OCI-LY7 (cell line): ENCODE data around the gene MTFP1. TPM values are rescaled to one million over a fixed set of nuclear protein-coding genes. Genes with fewer than 3 reads are reported as not detected.

Experiments used
- BruUV-seq: library from RNA; stranded (reverse); fragments of 400-500 nt; replicated peaks from 2 replicates; lab custom pipeline; 2021; lab: Mats Ljungman, UMichigan
- CTCF ChIA-PET: fragments of 300-600 bp; sonication (Branson Sonifier 250); formaldehyde crosslinking; loops from one replicate; lab custom pipeline; 2022; ENCODE audit warnings: antibody characterized with exemption; ENCODE audit not compliant: unreplicated experiment; lab: Charles Lee
- POLR2A ChIA-PET: fragments of 300-600 bp; sonication (Branson Sonifier 250); formaldehyde crosslinking; loops from one replicate; lab custom pipeline; 2022; ENCODE audit warnings: antibody characterized with exemption; lab: Charles Lee
- DNase-seq: peaks from one replicate; pipeline ENCODE4 v3.0.0-alpha.2; 2015; ENCODE audit warnings: low spot score
- H2AFZ ChIP-seq: fragments of 200-600 bp; sonication (generic), shearing (Covaris generic); 2 replicates; pipeline ENCODE4 v1.6.1; 2014; ENCODE audit warnings: mild to moderate bottlenecking, antibody characterized with exemption, low read length, moderate library complexity
- H3K27ac ChIP-seq: fragments of 200-600 bp; sonication (generic); 2 replicates; pipeline ENCODE4 v1.5.1; 2014; ENCODE audit warnings: mixed run types, low read depth, mild to moderate bottlenecking, moderate library complexity, low read length, inconsistent platforms; ENCODE audit not compliant: poor library complexity, severe bottlenecking
- H3K36me3 ChIP-seq: fragments of 200-600 bp; sonication (generic); 2 replicates; pipeline ENCODE4 v1.6.1; 2014; ENCODE audit warnings: mild to moderate bottlenecking, antibody characterized with exemption, low read length, moderate library complexity, mixed read lengths; ENCODE audit not compliant: insufficient read depth
- H3K4me1 ChIP-seq: fragments of 200-600 bp; sonication (generic); 2 replicates; pipeline ENCODE4 v1.5.1; 2014; ENCODE audit warnings: mild to moderate bottlenecking, low read length; ENCODE audit not compliant: insufficient read depth, poor library complexity, severe bottlenecking
- H3K4me2 ChIP-seq: fragments of 200-600 bp; sonication (generic); 2 replicates; pipeline ENCODE4 v1.6.1; 2014; ENCODE audit warnings: mild to moderate bottlenecking, low read length
- H3K4me3 ChIP-seq: fragments of 200-600 bp; sonication (generic); 2 replicates; pipeline ENCODE4 v1.5.1; 2014; ENCODE audit warnings: mild to moderate bottlenecking, low read depth, low read length; ENCODE audit not compliant: poor library complexity, severe bottlenecking
- H3K79me2 ChIP-seq: fragments of 200-600 bp; sonication (generic); 2 replicates; pipeline ENCODE4 v1.6.1; 2016; ENCODE audit warnings: low read depth, mild to moderate bottlenecking, low read length, moderate library complexity, mixed read lengths; ENCODE audit not compliant: insufficient read depth
- H3K9me2 ChIP-seq: fragments of 200-600 bp; sonication (generic); 2 replicates; pipeline ENCODE4 v1.6.1; 2016; ENCODE audit warnings: mild to moderate bottlenecking, low read length, mixed read lengths; ENCODE audit not compliant: insufficient read depth
- H3K9me3 ChIP-seq: fragments of 200-600 bp; sonication (generic); 2 replicates; pipeline ENCODE4 v1.6.1; 2014; ENCODE audit warnings: mild to moderate bottlenecking, mixed run types, low read length, mixed read lengths
- H4K20me1 ChIP-seq: fragments of 200-600 bp; sonication (generic); 2 replicates; pipeline ENCODE4 v1.6.1; 2014; ENCODE audit warnings: mild to moderate bottlenecking, antibody characterized with exemption, low read length, moderate library complexity, mixed read lengths; ENCODE audit not compliant: insufficient read depth
- EZH2phosphoT487 ChIP-seq: fragments of 200-600 bp; sonication (generic); IDR thresholded peaks from 2 replicates; pipeline ENCODE4 v1.6.1; 2018; ENCODE audit warnings: low read depth, borderline replicate concordance, mild to moderate bottlenecking, mixed run types, antibody characterized with exemption, low read length, moderate library complexity, mixed read lengths
- intact Hi-C: fragments of 100-400 bp; cut with micrococcal nuclease; formaldehyde crosslinking; loops from one replicate; pipeline ENCODE4 v1.10.0; 2022; ENCODE audit not compliant: unreplicated experiment
- total RNA-seq, 2 experiments: library from RNA; depleted of rRNA in 1 of 2; stranded (reverse); fragments of >200 nt in 1 of 2; shearing (Covaris generic) in 1 of 2; gene quantifications; 2 replicates each; pipeline ENCODE4 v1.2.3, GENCODE V29; 2014 to 2022
- TF ChIP-seq, protein P1 (sequence below): fragments of 200-600 bp; sonication (generic); conservative IDR thresholded peaks from 2 replicates; pipeline ENCODE4 v1.5.1; 2014; ENCODE audit warnings: mild to moderate bottlenecking, antibody characterized with exemption, low read length, moderate library complexity, mixed read lengths

The MTFP1 gene
- total RNA-seq, 2 experiments from 2014 or later: 81.9 to 83.2 TPM

DNA sequence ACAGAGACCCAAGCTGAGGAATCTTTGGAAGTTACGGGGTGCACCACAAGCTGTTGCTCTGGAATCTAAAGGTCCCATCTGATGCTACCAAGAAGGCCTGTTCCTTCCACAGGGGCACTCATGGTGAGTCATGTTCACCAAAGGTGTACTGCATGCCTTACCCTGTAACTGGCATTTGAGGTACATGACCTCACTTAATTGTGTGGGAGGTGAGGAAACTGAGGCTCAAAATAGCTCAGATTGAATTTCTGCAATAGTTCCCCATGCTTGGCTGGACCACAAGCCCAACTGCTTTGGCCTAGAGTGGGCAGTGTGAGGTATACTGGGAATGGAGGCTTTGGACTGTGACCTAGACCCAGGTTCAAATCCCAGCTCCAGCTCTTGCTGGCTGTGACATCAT lies 8.2 kb downstream of the MTFP1 start:
- Histone ChIP-seq H3K4me2 (0 out of 2 replicates have a peak overlapping the region, but pooled peaks have one; percentile 78), H4K20me1 (no peaks in the 10 kb centered on the region), H3K27ac (no peak overlapping the region), H3K36me3 (peaks cover 28% of the 10 kb centered on the region), H2AFZ (no peak overlapping the region), H3K4me3 (no peak overlapping the region), H3K4me1 (peaks cover 25% of the 10 kb centered on the region), H3K9me2 (no peaks in the 10 kb centered on the region), H3K79me2 (no peaks in the 10 kb centered on the region), H3K9me3 (no peaks in the 10 kb centered on the region)
- DNase-seq: no peak
- ChIA-PET CTCF (interaction anchor here (2.1 kb wide), 1 partner anchor 10 kb away, joined by 6 read pairs; no protein-coding TSS in a partner anchor), POLR2A (interaction anchor here (6.6 kb wide), 1 partner anchor 9 kb away, joined by 48 read pairs; the partner anchor contains the start of gene MTFP1)
- TF ChIP-seq EZH2phosphoT487: no peak
- TF ChIP-seq, protein P1, sequence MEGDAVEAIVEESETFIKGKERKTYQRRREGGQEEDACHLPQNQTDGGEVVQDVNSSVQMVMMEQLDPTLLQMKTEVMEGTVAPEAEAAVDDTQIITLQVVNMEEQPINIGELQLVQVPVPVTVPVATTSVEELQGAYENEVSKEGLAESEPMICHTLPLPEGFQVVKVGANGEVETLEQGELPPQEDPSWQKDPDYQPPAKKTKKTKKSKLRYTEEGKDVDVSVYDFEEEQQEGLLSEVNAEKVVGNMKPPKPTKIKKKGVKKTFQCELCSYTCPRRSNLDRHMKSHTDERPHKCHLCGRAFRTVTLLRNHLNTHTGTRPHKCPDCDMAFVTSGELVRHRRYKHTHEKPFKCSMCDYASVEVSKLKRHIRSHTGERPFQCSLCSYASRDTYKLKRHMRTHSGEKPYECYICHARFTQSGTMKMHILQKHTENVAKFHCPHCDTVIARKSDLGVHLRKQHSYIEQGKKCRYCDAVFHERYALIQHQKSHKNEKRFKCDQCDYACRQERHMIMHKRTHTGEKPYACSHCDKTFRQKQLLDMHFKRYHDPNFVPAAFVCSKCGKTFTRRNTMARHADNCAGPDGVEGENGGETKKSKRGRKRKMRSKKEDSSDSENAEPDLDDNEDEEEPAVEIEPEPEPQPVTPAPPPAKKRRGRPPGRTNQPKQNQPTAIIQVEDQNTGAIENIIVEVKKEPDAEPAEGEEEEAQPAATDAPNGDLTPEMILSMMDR: no peak
- intact Hi-C loops: no loop called here
- BruUV-seq: no TSS peak

DNA sequence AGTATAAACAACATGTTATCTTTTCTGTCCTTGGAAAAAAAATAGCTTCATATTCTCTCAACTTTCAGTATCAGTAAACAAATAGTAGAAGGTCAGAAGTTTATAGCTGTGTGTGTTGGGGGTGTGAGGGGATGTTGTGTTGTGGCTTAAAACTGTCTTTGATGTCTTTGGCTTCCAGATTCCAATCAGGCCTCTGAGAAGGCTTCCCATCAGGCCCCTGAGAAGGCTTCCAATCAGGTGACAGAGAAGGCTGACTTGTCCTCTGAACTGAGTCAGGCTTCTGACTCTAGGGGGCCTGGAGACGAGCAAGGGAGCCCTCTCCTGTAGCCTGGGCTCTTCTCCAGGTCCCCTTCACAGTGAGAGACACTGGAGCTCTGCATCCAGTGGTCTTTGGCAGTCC lies 9.3 kb downstream of the MTFP1 start:
- no peak for TF ChIP-seq EZH2phosphoT487
- TF ChIP-seq, protein P1: no peak
- ChIA-PET POLR2A (interaction anchor here (0.7 to 6.6 kb wide), 2 partner anchors 11 to 108 kb away, joined by 3 to 48 read pairs; partner anchors contain the start of gene MTFP1), CTCF (interaction anchor here (2.1 kb wide), 1 partner anchor 11 kb away, joined by 6 read pairs; no protein-coding TSS in a partner anchor)
- peak overlapping the region; percentile 63 for H3K4me3 ChIP-seq
- intact Hi-C loops: loop anchor here (1.0 to 5.0 kb wide), 3 partner anchors 9 to 857 kb away; partner anchors contain the start of genes PIK3IP1 and TCN2
- H3K36me3 ChIP-seq: peaks cover 17% of the 10 kb centered on the region
- no peaks in the 10 kb centered on the region for H3K79me2 ChIP-seq
- H4K20me1 ChIP-seq: no peaks in the 10 kb centered on the region
- H2AFZ ChIP-seq: no peak overlapping the region; the same call in 1 of the 2 replicates
- no TSS peak for BruUV-seq
- no peaks in the 10 kb centered on the region for H3K9me2 ChIP-seq
- H3K4me1 ChIP-seq: peaks cover 25% of the 10 kb centered on the region
- peak overlapping the region; percentile 67 for H3K27ac ChIP-seq
- no peaks in the 10 kb centered on the region for H3K9me3 ChIP-seq
- peak overlapping the region; percentile 78 for H3K4me2 ChIP-seq
- DNase-seq: no peak

GRCh38 chr22:30435674-30436126 lies 10.1 kb downstream of the MTFP1 start:
- intact Hi-C loops: loop anchor here (1.0 to 5.0 kb wide), 3 partner anchors 9 to 857 kb away; partner anchors contain the start of genes PIK3IP1 and TCN2
- peaks cover 25% of the 10 kb centered on the region for H3K4me1 ChIP-seq
- H3K27ac ChIP-seq: peak overlapping the region; percentile 67
- peak overlapping the region; percentile 85 for H2AFZ ChIP-seq
- peaks cover 16% of the 10 kb centered on the region for H3K36me3 ChIP-seq
- no peaks in the 10 kb centered on the region for H4K20me1 ChIP-seq
- CTCF ChIA-PET: interaction anchor here (1.0 to 2.1 kb wide), 3 partner anchors 9 to 12 kb away, joined by 5 to 6 read pairs (median 5); no protein-coding TSS in a partner anchor
- no TSS peak for BruUV-seq
- POLR2A ChIA-PET: interaction anchor here (0.6 to 6.6 kb wide), 4 partner anchors 11 to 1554 kb away, joined by 3 to 48 read pairs (median 4); partner anchors contain the start of gene MTFP1
- TF ChIP-seq, protein P1: peak; percentile 67
- TF ChIP-seq EZH2phosphoT487: no peak
- H3K4me2 ChIP-seq: peak overlapping the region; percentile 78
- H3K9me2 ChIP-seq: no peaks in the 10 kb centered on the region
- peak overlapping the region; percentile 63 for H3K4me3 ChIP-seq
- H3K79me2 ChIP-seq: no peaks in the 10 kb centered on the region
- H3K9me3 ChIP-seq: no peaks in the 10 kb centered on the region
- DNase-seq: peak; percentile 90
